Stimulated activated CD4-positive, alpha-beta T cell treated with anti-CD3 and anti-CD28 coated beads, Interleukin-4, amount 100 ng/mL, for 48 hours (primary cell): ENCODE results near the gene B4GALNT2.
A peak's percentile ranks its signal among the peaks of the same experiment; 100 is the strongest.

Source experiments
- DNase-seq, 2 donors: peaks; one replicate each; pipeline ENCODE4 v3.0.0-alpha.2; 2020; ENCODE audit warnings: low read depth in 2 of 2

B4GALNT2 gene

GRCh38 chr17:49210158-49211029, 77.8 kb downstream of the B4GALNT2 start, which contains the start of the genes ABI3 and GNGT2:
TSS of gene ABI3 (plus strand) at chr17:49210707. CDS start at chr17:49210725, 18 bp downstream.
TSS of gene GNGT2 (minus strand) at chr17:49210574. CDS start at chr17:49207422, 3,152 bp downstream.
- DNase-seq = peak in 1 of 2 donors; percentile 60

- no peak for DNase-seq
Observed at GRCh38 chr17:49213399-49213798, 80.8 kb downstream of the B4GALNT2 start.

GRCh38 chr17:49213847-49214246, 81.3 kb downstream of the B4GALNT2 start:
- no peak for DNase-seq

GRCh38 chr17:49214676-49215360, 82.2 kb downstream of the B4GALNT2 start:
- DNase-seq = no peak

- no peak for DNase-seq
Observed at GRCh38 chr17:49216482-49216881, 83.9 kb downstream of the B4GALNT2 start.

GRCh38 chr17:49216953-49217650, 84.5 kb downstream of the B4GALNT2 start:
- DNase-seq = no peak

- no peak for DNase-seq
Observed at GRCh38 chr17:49217651-49218413, 85.3 kb downstream of the B4GALNT2 start.

- no peak for DNase-seq
Observed at GRCh38 chr17:49218941-49219913, 86.7 kb downstream of the B4GALNT2 start.

- DNase-seq = no peak
Observed at GRCh38 chr17:49219987-49220386, 87.4 kb downstream of the B4GALNT2 start.

- no peak for DNase-seq
Observed at GRCh38 chr17:49223168-49223516, 90.6 kb downstream of the B4GALNT2 start.

GRCh38 chr17:49223517-49224197, 91.1 kb downstream of the B4GALNT2 start:
- peak; percentile 63 to 76 for DNase-seq

- DNase-seq = peak in 1 of 2 donors; percentile 22
Observed at GRCh38 chr17:49224198-49224996, 91.8 kb downstream of the B4GALNT2 start.

GRCh38 chr17:49224997-49225337, 92.4 kb downstream of the B4GALNT2 start:
- no peak for DNase-seq

GRCh38 chr17:49225554-49226236, 93.1 kb downstream of the B4GALNT2 start:
- no peak for DNase-seq
